ENCODE results near the gene HS3ST2. TPM values are rescaled to one million over a fixed set of nuclear protein-coding genes. Genes with fewer than 3 reads are reported as not detected.
"Not testable (repeated sequence)": the region's sequence is repeated elsewhere in the genome, so short reads cannot be mapped to it uniquely, and the experiment has no call there.

Gene HS3ST2
- total and polyA plus RNA-seq, 2 donors: 2.4 TPM; not detected in 1

GRCh38 chr16:22899567-22899966 lies 85.6 kb downstream of the HS3ST2 start:
- not testable (repeated sequence) for H3K4me3 ChIP-seq (ENCODE audit: low read length in 2 of 2); H3K4me1 ChIP-seq (ENCODE audit: control insufficient read depth in 2 of 2, insufficient read depth in 2 of 2, low read length in 2 of 2); H3K27me3 ChIP-seq (ENCODE audit: control insufficient read depth in 2 of 2, insufficient read depth in 1 of 2, low read length in 1 of 2); DNase-seq (ENCODE audit: low read depth in 6 of 9, low spot score in 9 of 9); H3K9me3 ChIP-seq (ENCODE audit: control insufficient read depth in 2 of 2, insufficient read depth in 1 of 2, low read length in 1 of 2); H3K27ac ChIP-seq (ENCODE audit: low read depth in 1 of 2, low read length in 1 of 2); H3K36me3 ChIP-seq (ENCODE audit: control insufficient read depth in 2 of 2, insufficient read depth in 2 of 2, low read length in 1 of 2)
- 81% methylated on average over 4 of the region's 4 CpGs for WGBS

- no peak overlapping the region for H3K27ac ChIP-seq (ENCODE audit: low read depth in 1 of 2, low read length in 1 of 2)
- H3K36me3 ChIP-seq (ENCODE audit: control insufficient read depth in 2 of 2, insufficient read depth in 2 of 2, low read length in 1 of 2): no peaks in the 10 kb centered on the region
- whole genome bisulfite sequencing: 72% methylated on average over 6 of the region's 6 CpGs
- no peak overlapping the region for H3K4me3 ChIP-seq (ENCODE audit: low read length in 2 of 2)
- no peaks in the 10 kb centered on the region for H3K27me3 ChIP-seq (ENCODE audit: control insufficient read depth in 2 of 2, insufficient read depth in 1 of 2, low read length in 1 of 2)
- no peaks in the 10 kb centered on the region for H3K4me1 ChIP-seq (ENCODE audit: control insufficient read depth in 2 of 2, insufficient read depth in 2 of 2, low read length in 2 of 2)
- H3K9me3 ChIP-seq (ENCODE audit: control insufficient read depth in 2 of 2, insufficient read depth in 1 of 2, low read length in 1 of 2): no peaks in the 10 kb centered on the region
- no peak for DNase-seq (ENCODE audit: low read depth in 6 of 9, low spot score in 9 of 9)
Observed at GRCh38 chr16:22900863-22901262, 86.9 kb downstream of the HS3ST2 start.

GRCh38 chr16:22901563-22901962 lies 87.6 kb downstream of the HS3ST2 start:
- H3K4me3 ChIP-seq (ENCODE audit: low read length in 2 of 2): no peak overlapping the region
- H3K36me3 ChIP-seq (ENCODE audit: control insufficient read depth in 2 of 2, insufficient read depth in 2 of 2, low read length in 1 of 2): no peaks in the 10 kb centered on the region
- H3K4me1 ChIP-seq (ENCODE audit: control insufficient read depth in 2 of 2, insufficient read depth in 2 of 2, low read length in 2 of 2): no peaks in the 10 kb centered on the region
- no peak for DNase-seq (ENCODE audit: low read depth in 6 of 9, low spot score in 9 of 9)
- no peaks in the 10 kb centered on the region for H3K27me3 ChIP-seq (ENCODE audit: control insufficient read depth in 2 of 2, insufficient read depth in 1 of 2, low read length in 1 of 2)
- H3K9me3 ChIP-seq (ENCODE audit: control insufficient read depth in 2 of 2, insufficient read depth in 1 of 2, low read length in 1 of 2): no peaks in the 10 kb centered on the region
- 81% methylated on average over 5 of the region's 5 CpGs for WGBS
- H3K27ac ChIP-seq (ENCODE audit: low read depth in 1 of 2, low read length in 1 of 2): no peak overlapping the region

- WGBS: 64% methylated on average over 2 of the region's 2 CpGs
- H3K4me3 ChIP-seq (ENCODE audit: low read length in 2 of 2): no peak overlapping the region
- H3K4me1 ChIP-seq (ENCODE audit: control insufficient read depth in 2 of 2, insufficient read depth in 2 of 2, low read length in 2 of 2): no peaks in the 10 kb centered on the region
- no peak for DNase-seq (ENCODE audit: low read depth in 6 of 9, low spot score in 9 of 9)
- H3K36me3 ChIP-seq (ENCODE audit: control insufficient read depth in 2 of 2, insufficient read depth in 2 of 2, low read length in 1 of 2): no peaks in the 10 kb centered on the region
- H3K27ac ChIP-seq (ENCODE audit: low read depth in 1 of 2, low read length in 1 of 2): no peak overlapping the region
- no peaks in the 10 kb centered on the region for H3K9me3 ChIP-seq (ENCODE audit: control insufficient read depth in 2 of 2, insufficient read depth in 1 of 2, low read length in 1 of 2)
- H3K27me3 ChIP-seq (ENCODE audit: control insufficient read depth in 2 of 2, insufficient read depth in 1 of 2, low read length in 1 of 2): no peaks in the 10 kb centered on the region
Observed at GRCh38 chr16:22903716-22904115, 89.8 kb downstream of the HS3ST2 start.

GRCh38 chr16:22912654-22913053 lies 98.7 kb downstream of the HS3ST2 start:
- no peak overlapping the region for H3K27ac ChIP-seq (ENCODE audit: low read depth in 1 of 2, low read length in 1 of 2)
- no peaks in the 10 kb centered on the region for H3K36me3 ChIP-seq (ENCODE audit: control insufficient read depth in 2 of 2, insufficient read depth in 2 of 2, low read length in 1 of 2)
- H3K4me3 ChIP-seq (ENCODE audit: low read length in 2 of 2): no peak overlapping the region
- 84% methylated on average over 7 of the region's 7 CpGs for WGBS
- no peaks in the 10 kb centered on the region for H3K4me1 ChIP-seq (ENCODE audit: control insufficient read depth in 2 of 2, insufficient read depth in 2 of 2, low read length in 2 of 2)
- no peaks in the 10 kb centered on the region for H3K27me3 ChIP-seq (ENCODE audit: control insufficient read depth in 2 of 2, insufficient read depth in 1 of 2, low read length in 1 of 2)
- DNase-seq (ENCODE audit: low read depth in 6 of 9, low spot score in 9 of 9): no peak
- no peaks in the 10 kb centered on the region for H3K9me3 ChIP-seq (ENCODE audit: control insufficient read depth in 2 of 2, insufficient read depth in 1 of 2, low read length in 1 of 2)

GRCh38 chr16:22915003-22915402 lies 101.0 kb downstream of the HS3ST2 start:
- no peaks in the 10 kb centered on the region for H3K36me3 ChIP-seq (ENCODE audit: control insufficient read depth in 2 of 2, insufficient read depth in 2 of 2, low read length in 1 of 2)
- DNase-seq (ENCODE audit: low read depth in 6 of 9, low spot score in 9 of 9): no peak
- no peaks in the 10 kb centered on the region for H3K27me3 ChIP-seq (ENCODE audit: control insufficient read depth in 2 of 2, insufficient read depth in 1 of 2, low read length in 1 of 2)
- no peak overlapping the region for H3K4me3 ChIP-seq (ENCODE audit: low read length in 2 of 2)
- no peaks in the 10 kb centered on the region for H3K9me3 ChIP-seq (ENCODE audit: control insufficient read depth in 2 of 2, insufficient read depth in 1 of 2, low read length in 1 of 2)
- no peak overlapping the region for H3K27ac ChIP-seq (ENCODE audit: low read depth in 1 of 2, low read length in 1 of 2)
- no peaks in the 10 kb centered on the region for H3K4me1 ChIP-seq (ENCODE audit: control insufficient read depth in 2 of 2, insufficient read depth in 2 of 2, low read length in 2 of 2)
- WGBS: 94% methylated on average over 25 of the region's 25 CpGs

- no peak overlapping the region for H3K4me3 ChIP-seq (ENCODE audit: low read length in 2 of 2)
- DNase-seq (ENCODE audit: low read depth in 6 of 9, low spot score in 9 of 9): no peak
- 98% methylated on average over 3 of the region's 3 CpGs for WGBS
- H3K27ac ChIP-seq (ENCODE audit: low read depth in 1 of 2, low read length in 1 of 2): no peak overlapping the region
- no peaks in the 10 kb centered on the region for H3K4me1 ChIP-seq (ENCODE audit: control insufficient read depth in 2 of 2, insufficient read depth in 2 of 2, low read length in 2 of 2)
- H3K27me3 ChIP-seq (ENCODE audit: control insufficient read depth in 2 of 2, insufficient read depth in 1 of 2, low read length in 1 of 2): no peaks in the 10 kb centered on the region
- H3K36me3 ChIP-seq (ENCODE audit: control insufficient read depth in 2 of 2, insufficient read depth in 2 of 2, low read length in 1 of 2): no peaks in the 10 kb centered on the region
- no peaks in the 10 kb centered on the region for H3K9me3 ChIP-seq (ENCODE audit: control insufficient read depth in 2 of 2, insufficient read depth in 1 of 2, low read length in 1 of 2)
Observed at GRCh38 chr16:22923491-22923890, 109.5 kb downstream of the HS3ST2 start.

GRCh38 chr16:22924492-22924891 lies 110.5 kb downstream of the HS3ST2 start:
- H3K9me3 ChIP-seq (ENCODE audit: control insufficient read depth in 2 of 2, insufficient read depth in 1 of 2, low read length in 1 of 2): no peaks in the 10 kb centered on the region
- DNase-seq (ENCODE audit: low read depth in 6 of 9, low spot score in 9 of 9): no peak
- 81% methylated on average over 5 of the region's 5 CpGs for WGBS
- H3K27me3 ChIP-seq (ENCODE audit: control insufficient read depth in 2 of 2, insufficient read depth in 1 of 2, low read length in 1 of 2): no peaks in the 10 kb centered on the region
- H3K4me1 ChIP-seq (ENCODE audit: control insufficient read depth in 2 of 2, insufficient read depth in 2 of 2, low read length in 2 of 2): no peaks in the 10 kb centered on the region
- H3K36me3 ChIP-seq (ENCODE audit: control insufficient read depth in 2 of 2, insufficient read depth in 2 of 2, low read length in 1 of 2): no peaks in the 10 kb centered on the region
- H3K27ac ChIP-seq (ENCODE audit: low read depth in 1 of 2, low read length in 1 of 2): no peak overlapping the region
- no peak overlapping the region for H3K4me3 ChIP-seq (ENCODE audit: low read length in 2 of 2)

- no peak overlapping the region for H3K4me3 ChIP-seq (ENCODE audit: low read length in 2 of 2)
- no peaks in the 10 kb centered on the region for H3K4me1 ChIP-seq (ENCODE audit: control insufficient read depth in 2 of 2, insufficient read depth in 2 of 2, low read length in 2 of 2)
- WGBS: 81% methylated on average over 10 of the region's 10 CpGs
- H3K9me3 ChIP-seq (ENCODE audit: control insufficient read depth in 2 of 2, insufficient read depth in 1 of 2, low read length in 1 of 2): no peaks in the 10 kb centered on the region
- DNase-seq (ENCODE audit: low read depth in 6 of 9, low spot score in 9 of 9): no peak
- H3K36me3 ChIP-seq (ENCODE audit: control insufficient read depth in 2 of 2, insufficient read depth in 2 of 2, low read length in 1 of 2): no peaks in the 10 kb centered on the region
- H3K27ac ChIP-seq (ENCODE audit: low read depth in 1 of 2, low read length in 1 of 2): no peak overlapping the region
- no peaks in the 10 kb centered on the region for H3K27me3 ChIP-seq (ENCODE audit: control insufficient read depth in 2 of 2, insufficient read depth in 1 of 2, low read length in 1 of 2)
Observed at GRCh38 chr16:22926105-22926751, 112.3 kb downstream of the HS3ST2 start.
